ENCODE measurements around the gene CPVL. TPM values are rescaled to one million over a fixed set of nuclear protein-coding genes. Genes with fewer than 3 reads are reported as not detected.

CPVL gene
- total and polyA plus RNA-seq, 2 of the 8 experiments (the other 6 are each of a cell fraction or from before 2014, with no cell fraction given): 40.0 to 55.0 TPM

- Histone ChIP-seq H3K23ac (ENCODE audit: insufficient read length) (no peak overlapping the region), H3K4me2 (ENCODE audit: insufficient read depth in 1 of 2, low read depth in 2 of 2, low read length in 2 of 2) (no peak overlapping the region), H3K18ac (ENCODE audit: extremely low read depth, low read length) (no peak overlapping the region), H4K8ac (ENCODE audit: extremely low read depth, insufficient read depth, low read length) (no peak overlapping the region), H4K91ac (replicated peaks; ENCODE audit: insufficient read length, low read length) (no peak overlapping the region), H3K27ac (ENCODE audit: low read depth, low read length) (no peak overlapping the region), H2BK12ac (ENCODE audit: low read depth, low read length) (no peak overlapping the region), H3K14ac (ENCODE audit: insufficient read length) (no peak overlapping the region), H3K79me1 (ENCODE audit: low read depth, low read length) (no peaks in the 10 kb centered on the region; the same call in 1 of the 2 replicates), H2AFZ (ENCODE audit: low read length) (no peak overlapping the region), H2BK20ac (ENCODE audit: low read length) (no peak overlapping the region), H3K27me3 (replicated peaks in 1 of 4; ENCODE audit: control insufficient read depth in 3 of 4, extremely low read depth in 1 of 4, insufficient read depth in 3 of 4, low read length in 3 of 4) (no peaks in the 10 kb centered on the region), H2BK5ac (ENCODE audit: low read depth, low read length) (no peak overlapping the region), H3K79me2 (ENCODE audit: control insufficient read depth in 1 of 2, insufficient read depth in 2 of 2, low read length in 2 of 2) (no peaks in the 10 kb centered on the region), H2AK5ac (ENCODE audit: low read depth, low read length) (no peak overlapping the region), H4K20me1 (replicated peaks in 1 of 2; ENCODE audit: control insufficient read depth in 1 of 2, insufficient read depth in 2 of 2, low read length in 2 of 2) (no peaks in the 10 kb centered on the region), H4K5ac (ENCODE audit: insufficient read length, low read depth, low read length) (no peak overlapping the region), H3K4me1 (replicated peaks in 1 of 4; ENCODE audit: control insufficient read depth in 3 of 4, insufficient read depth in 4 of 4, low read length in 3 of 4) (peaks cover 0 to 2% (median 0%) of the 10 kb centered on the region in 4 experiments; a peak in 1 of 7 replicates), H2BK15ac (ENCODE audit: low read length) (no peak overlapping the region), H3K36me3 (ENCODE audit: control insufficient read depth in 2 of 4, insufficient read depth in 4 of 4, low read length in 3 of 4) (no peaks in the 10 kb centered on the region), H3K23me2 (ENCODE audit: low read depth, low read length) (no peaks in the 10 kb centered on the region), H3K56ac (replicated peaks; ENCODE audit: insufficient read length, low read depth, low read length) (no peak overlapping the region), H2BK120ac (replicated peaks; ENCODE audit: low read depth, low read length) (no peak overlapping the region), H3K4ac (replicated peaks; ENCODE audit: insufficient read length, low read depth, low read length) (no peak overlapping the region), H3K9me3 (ENCODE audit: insufficient read depth in 2 of 2, low read depth in 1 of 2, low read length in 1 of 2) (no peaks in the 10 kb centered on the region), H3K9ac (replicated peaks in 1 of 4; ENCODE audit: extremely low read depth in 1 of 4, low read depth in 3 of 4, low read length in 3 of 4) (no peak overlapping the region), H3K4me3 (ENCODE audit: extremely low read depth in 1 of 4, insufficient read depth in 2 of 4, low read depth in 3 of 4, low read length in 4 of 4) (no peak overlapping the region)
- POLR2A ChIA-PET (ENCODE audit: partially characterized antibody): no interaction called here
- DNase-seq (ENCODE audit: low read depth in 1 of 2, low spot score in 2 of 2) (no peak), FAIRE-seq (no peak)
- no peak for TF ChIP-seq CBX8 (IDR thresholded peaks at IDR 0.05; ENCODE audit: borderline replicate concordance, low read depth, low read length)
- TF ChIP-seq BACH1 (IDR thresholded peaks at IDR 0.05; ENCODE audit: low read length): no peak
- TF ChIP-seq, protein P1, sequence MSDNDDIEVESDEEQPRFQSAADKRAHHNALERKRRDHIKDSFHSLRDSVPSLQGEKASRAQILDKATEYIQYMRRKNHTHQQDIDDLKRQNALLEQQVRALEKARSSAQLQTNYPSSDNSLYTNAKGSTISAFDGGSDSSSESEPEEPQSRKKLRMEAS (IDR thresholded peaks at IDR 0.05): no peak
- TF ChIP-seq EGR1 (IDR thresholded peaks at IDR 0.05; ENCODE audit: borderline replicate concordance, low read depth, low read length): no peak
- TF ChIP-seq TAF7 (optimal IDR thresholded peaks at IDR 0.05; ENCODE audit: borderline replicate concordance, low read depth, low read length): no peak
- no peak for TF ChIP-seq POLR2A (IDR thresholded peaks at IDR 0.05; ENCODE audit: control extremely low read depth in 1 of 2, low read depth in 2 of 2, low read length in 2 of 2)
- TF ChIP-seq JUN (IDR thresholded peaks at IDR 0.05; ENCODE audit: low read depth, low read length): no peak
- no peak for TF ChIP-seq ATF2 (IDR thresholded peaks at IDR 0.05; ENCODE audit: low read length)
- 84% methylated on average over 8 of the region's 8 CpGs; no CpG with 5 or more reads in 1 of the 2 experiments for WGBS, 2 experiments (ENCODE audit: extremely low coverage in 1 of 2, insufficient coverage in 1 of 2, insufficient read length in 1 of 2, insufficient replicate concordance in 2 of 2, low coverage in 1 of 2, low lambda C conversion rate in 2 of 2, missing lambda C conversion rate in 1 of 2)
- CTCF ChIA-PET (ENCODE audit: partially characterized antibody): interaction anchor here (0.6 to 28.4 kb wide), 4 partner anchors 62 to 309 kb away, joined by 3 to 692 read pairs (median 70); partner anchors contain the start of gene TRIL
Measured at GRCh38 chr7:29095631-29096445, 50.5 kb downstream of the CPVL start.

Data from H1 (cell line).